HL-60/S4 (cell line): ENCODE measurements around the gene MAP3K4.
"Not testable (repeated sequence)": the region's sequence is repeated elsewhere in the genome, so short reads cannot be mapped to it uniquely, and the experiment has no call there.

Experiments used
- in situ Hi-C: fragments of 300-500 bp; cut with MboI; formaldehyde crosslinking; loops from 2 replicates; pipeline ENCODE4 v1.14.3; 2022; ENCODE audit warnings: low sequenced_read_pairs

The MAP3K4 gene

GRCh38 chr6:160967351-160967750, 24.2 kb upstream of the MAP3K4 start:
- in situ Hi-C loops: no loop called here

- in situ Hi-C loops: no loop called here
These were observed 23.7 kb upstream of the MAP3K4 start for GRCh38 chr6:160967833-160968232.

- in situ Hi-C loops: no loop called here
These were observed 20.4 kb upstream of the MAP3K4 start for GRCh38 chr6:160971171-160971570.

GRCh38 chr6:160972111-160972510, 19.5 kb upstream of the MAP3K4 start:
- in situ Hi-C loops: no loop called here

GRCh38 chr6:160972594-160972993, 19.0 kb upstream of the MAP3K4 start:
- in situ Hi-C loops: not testable (repeated sequence)

- in situ Hi-C loops: no loop called here
These were observed 18.0 kb upstream of the MAP3K4 start for GRCh38 chr6:160973311-160974250.

- in situ Hi-C loops: no loop called here
These were observed 17.2 kb upstream of the MAP3K4 start for GRCh38 chr6:160974304-160974771.

GRCh38 chr6:160975162-160975561, 16.4 kb upstream of the MAP3K4 start:
- in situ Hi-C loops: no loop called here

- in situ Hi-C loops: not testable (repeated sequence)
These were observed 15.6 kb upstream of the MAP3K4 start for GRCh38 chr6:160975961-160976360.

GRCh38 chr6:160978141-160978901, 13.2 kb upstream of the MAP3K4 start:
- in situ Hi-C loops: no loop called here

GRCh38 chr6:160979061-160979708, 12.4 kb upstream of the MAP3K4 start:
- in situ Hi-C loops: no loop called here

GRCh38 chr6:160983377-160983948, 8.1 kb upstream of the MAP3K4 start:
- in situ Hi-C loops: not testable (repeated sequence)

- in situ Hi-C loops: no loop called here
These were observed 4.7 kb upstream of the MAP3K4 start for GRCh38 chr6:160986851-160987250.

GRCh38 chr6:160987265-160987664, 4.3 kb upstream of the MAP3K4 start:
- in situ Hi-C loops: no loop called here

- in situ Hi-C loops: no loop called here
These were observed 643 bp upstream of the MAP3K4 start for GRCh38 chr6:160990847-160991405.

GRCh38 chr6:160992061-160992979, 751 bp downstream of the MAP3K4 start:
- in situ Hi-C loops: no loop called here

- in situ Hi-C loops: no loop called here
These were observed 1.4 kb downstream of the MAP3K4 start for GRCh38 chr6:160992980-160993314.

- in situ Hi-C loops: no loop called here
These were observed 3.7 kb downstream of the MAP3K4 start for GRCh38 chr6:160995271-160995670.

GRCh38 chr6:160996131-160996601, 4.6 kb downstream of the MAP3K4 start:
- in situ Hi-C loops: no loop called here

GRCh38 chr6:160998217-160998616, 6.6 kb downstream of the MAP3K4 start:
- in situ Hi-C loops: no loop called here
